Erythroblast (primary cell): ENCODE data around the gene SLMAP.

Source experiments
- GATA1 ChIP-seq: IDR thresholded peaks from 2 replicates; pipeline ENCODE4 v1.6.1; 2011; ENCODE audit warnings: low read depth, mild to moderate bottlenecking, control low read depth, low read length, moderate library complexity
- POLR2A ChIP-seq: IDR thresholded peaks from 2 replicates; pipeline ENCODE4 v1.6.1; 2011; ENCODE audit warnings: mild to moderate bottlenecking, low read length

DNA sequence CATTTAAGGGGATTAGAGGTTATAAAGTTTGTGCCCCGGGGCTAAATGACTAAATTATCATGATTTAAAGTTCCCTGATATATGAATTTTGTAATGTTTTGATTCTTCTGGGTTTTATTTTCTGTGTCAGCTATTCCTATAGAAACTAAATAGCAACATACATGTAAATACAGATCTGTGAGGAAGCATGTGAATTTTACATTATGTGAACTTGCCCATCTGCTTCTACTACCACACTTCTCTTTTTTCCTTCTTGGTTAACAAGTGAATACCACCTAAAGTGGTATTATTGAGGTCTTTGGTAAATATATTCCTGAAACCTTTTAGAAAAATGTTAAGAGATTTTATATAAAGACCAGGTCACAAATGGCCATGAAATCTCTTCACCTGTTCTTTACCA is 29.3 kb downstream of the SLMAP start:
- TF ChIP-seq POLR2A, result no peak
- TF ChIP-seq GATA1, result no peak
